HL-60 (cell line): ENCODE measurements around the gene UQCR11.

ENCODE experiments used
- DNase-seq, 2 experiments: peaks; one replicate each; pipeline ENCODE4 v3.0.0-alpha.2; 2010 to 2020; ENCODE audit warnings: low read depth in 1 of 2, low spot score in 1 of 2
- H3K27ac ChIP-seq: fragments of 250-450 bp; sonication (Bioruptor Pico); replicated peaks from 2 replicates; pipeline ENCODE4 v1.5.1; 2020; ENCODE audit warnings: mild to moderate bottlenecking, moderate library complexity
- H3K27me3 ChIP-seq: fragments of 250-450 bp; sonication (Bioruptor Pico); 2 replicates; pipeline ENCODE4 v1.5.1; 2021; ENCODE audit warnings: mild to moderate bottlenecking, moderate library complexity; ENCODE audit not compliant: insufficient read depth, poor library complexity, severe bottlenecking
- H3K4me3 ChIP-seq: replicated peaks from 2 replicates; pipeline ENCODE4 v1.5.1; 2011; ENCODE audit warnings: mild to moderate bottlenecking, control low read depth, low read length; ENCODE audit not compliant: insufficient read depth
- CTCF ChIP-seq: IDR thresholded peaks from one replicate; pipeline ENCODE4 v1.5.1; 2011; ENCODE audit warnings: low read length, control low read depth, inconsistent platforms; ENCODE audit not compliant: insufficient read depth
- GABPA ChIP-seq: IDR thresholded peaks from 2 replicates; pipeline ENCODE4 v1.6.1; 2012; ENCODE audit warnings: low read depth
- POLR2AphosphoS5 ChIP-seq: IDR thresholded peaks from 2 replicates; pipeline ENCODE4 v1.6.1; 2012; ENCODE audit warnings: low read depth
- REST ChIP-seq: IDR thresholded peaks from 2 replicates; pipeline ENCODE4 v1.6.1; 2012; ENCODE audit warnings: low read depth; ENCODE audit not compliant: insufficient replicate concordance
- SPI1 ChIP-seq: IDR thresholded peaks from 2 replicates; pipeline ENCODE4 v1.6.1; 2012; ENCODE audit warnings: low read depth, mild to moderate bottlenecking, borderline replicate concordance

UQCR11 gene

GRCh38 chr19:1652471-1653299 is 47.4 kb upstream of the UQCR11 start, which contains the start of gene TCF3:
Gene TCF3 (minus strand): TSS chr19:1652615. CDS start chr19:1650248, 2,367 bp downstream.
- TF ChIP-seq GABPA, result 0 out of 2 replicates have a peak, but pooled peaks have one; percentile 27
- peak; percentile 41; the same call in 1 of the 2 replicates for TF ChIP-seq POLR2AphosphoS5
- TF ChIP-seq CTCF, result no peak
- no peak for TF ChIP-seq SPI1
- TF ChIP-seq REST, result no peak
- H3K27ac ChIP-seq, result peak within 1 kb of the TSS; percentile 100
- peak; percentile 97 to 98 for DNase-seq
- H3K27me3 ChIP-seq, result no peaks in the 10 kb centered on the region
- peak within 1 kb of the TSS; percentile 57 for H3K4me3 ChIP-seq

DNA sequence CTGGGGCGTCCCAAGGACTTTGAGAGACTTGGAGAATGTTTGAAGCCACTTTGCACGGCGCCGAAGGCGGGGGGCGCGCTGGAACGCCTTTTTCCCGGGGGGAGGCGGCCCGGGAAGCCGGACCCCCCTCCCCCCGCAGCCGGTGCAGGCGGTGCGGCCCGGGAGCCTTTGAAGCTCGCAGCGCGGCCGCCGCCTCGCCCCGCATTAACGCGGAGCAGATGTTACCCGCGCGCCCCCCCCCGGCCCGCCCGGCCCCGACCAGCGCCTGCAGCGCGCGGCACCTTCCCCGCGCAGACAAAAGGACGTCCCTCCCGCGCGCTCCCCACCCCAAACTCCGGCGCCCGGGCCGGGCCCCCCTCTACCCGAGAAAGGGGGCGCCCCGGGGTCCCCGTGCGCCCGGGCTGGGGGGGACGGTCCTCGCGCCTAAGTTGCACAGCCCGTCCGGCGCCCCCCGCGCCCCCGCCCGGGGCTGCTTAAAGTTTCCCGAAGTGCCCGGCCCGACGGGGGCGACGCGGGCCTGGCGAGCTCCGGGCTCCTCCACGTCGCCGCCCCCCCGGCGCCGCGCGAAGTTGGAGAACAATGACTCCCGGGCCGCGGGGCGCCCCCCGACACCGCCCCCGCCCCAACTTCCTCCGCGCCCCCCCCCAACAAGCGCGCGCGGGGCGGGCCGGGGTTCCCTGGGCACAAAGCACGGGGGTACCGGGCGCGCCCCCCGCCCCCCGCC is 46.5 kb upstream of the UQCR11 start:
- Histone ChIP-seq H3K4me3 (peak overlapping the region; percentile 57), H3K27ac (peak overlapping the region; percentile 59), H3K27me3 (no peaks in the 10 kb centered on the region)
- TF ChIP-seq POLR2AphosphoS5 (no peak), GABPA (no peak), REST (no peak), CTCF (no peak), SPI1 (no peak)
- DNase-seq, result peak; percentile 25 to 35

DNA sequence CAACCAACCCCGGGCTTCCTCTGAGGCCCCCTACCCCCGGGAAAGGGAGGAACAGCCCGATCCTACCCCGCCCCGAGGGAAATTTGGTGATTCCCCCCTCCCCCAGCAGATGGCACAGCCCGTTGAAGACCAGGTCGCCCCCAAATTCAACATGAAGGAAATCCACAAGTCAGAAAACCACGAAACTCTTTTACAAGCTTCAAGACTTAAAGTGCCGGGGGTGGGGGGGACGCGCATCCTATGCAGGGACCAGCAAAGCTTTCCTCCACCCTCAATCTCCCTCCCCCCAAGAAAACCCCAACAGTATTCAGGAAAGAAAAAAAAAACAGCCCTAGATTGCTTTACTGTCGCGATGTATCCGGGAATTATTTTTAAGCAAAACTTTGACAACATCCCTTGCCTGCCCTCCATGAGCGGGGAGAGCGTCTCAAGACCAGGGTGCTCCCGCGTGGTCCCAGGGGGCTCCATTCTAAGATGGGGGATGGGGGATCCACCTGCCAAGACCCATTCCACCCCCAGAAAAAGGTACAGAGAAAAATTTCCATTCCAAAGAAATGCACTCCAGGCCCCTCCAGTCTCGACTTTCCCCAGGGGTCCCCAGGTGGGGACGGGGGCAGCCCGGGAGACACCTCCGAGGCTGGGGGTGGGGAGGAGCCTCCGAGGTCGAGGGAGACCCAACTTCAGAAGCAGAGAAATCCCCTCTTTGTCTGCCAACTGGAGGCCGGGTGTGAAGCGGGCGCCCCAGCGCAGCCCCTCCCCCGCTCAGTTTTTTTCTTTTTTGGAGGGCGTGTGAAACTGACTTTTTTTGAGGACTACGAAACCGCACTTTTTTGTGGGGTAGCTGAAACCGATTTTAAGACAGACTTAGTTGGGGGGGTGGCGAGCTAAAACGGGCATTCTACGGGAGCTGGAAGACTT is 45.6 kb upstream of the UQCR11 start:
- DNase-seq, result no peak
- Histone ChIP-seq H3K4me3 (peak overlapping the region; percentile 57), H3K27me3 (no peaks in the 10 kb centered on the region), H3K27ac (peak overlapping the region; percentile 59)
- TF ChIP-seq CTCF, result no peak
- TF ChIP-seq SPI1, result no peak
- TF ChIP-seq POLR2AphosphoS5, result no peak
- no peak for TF ChIP-seq REST
- no peak for TF ChIP-seq GABPA
